GM21717 (cell line): Measurements from ENCODE around the gene GPAM.
"Not testable (repeated sequence)": the region's sequence is repeated elsewhere in the genome, so short reads cannot be mapped to it uniquely, and the experiment has no call there.

ENCODE experiments used
- ATAC-seq: cut with Tn5 transposase; IDR thresholded peaks from one replicate; pipeline ENCODE4 v1.9.1; 2021; ENCODE audit warnings: mild to moderate bottlenecking, moderate library complexity; ENCODE audit not compliant: unreplicated experiment

Gene GPAM

DNA sequence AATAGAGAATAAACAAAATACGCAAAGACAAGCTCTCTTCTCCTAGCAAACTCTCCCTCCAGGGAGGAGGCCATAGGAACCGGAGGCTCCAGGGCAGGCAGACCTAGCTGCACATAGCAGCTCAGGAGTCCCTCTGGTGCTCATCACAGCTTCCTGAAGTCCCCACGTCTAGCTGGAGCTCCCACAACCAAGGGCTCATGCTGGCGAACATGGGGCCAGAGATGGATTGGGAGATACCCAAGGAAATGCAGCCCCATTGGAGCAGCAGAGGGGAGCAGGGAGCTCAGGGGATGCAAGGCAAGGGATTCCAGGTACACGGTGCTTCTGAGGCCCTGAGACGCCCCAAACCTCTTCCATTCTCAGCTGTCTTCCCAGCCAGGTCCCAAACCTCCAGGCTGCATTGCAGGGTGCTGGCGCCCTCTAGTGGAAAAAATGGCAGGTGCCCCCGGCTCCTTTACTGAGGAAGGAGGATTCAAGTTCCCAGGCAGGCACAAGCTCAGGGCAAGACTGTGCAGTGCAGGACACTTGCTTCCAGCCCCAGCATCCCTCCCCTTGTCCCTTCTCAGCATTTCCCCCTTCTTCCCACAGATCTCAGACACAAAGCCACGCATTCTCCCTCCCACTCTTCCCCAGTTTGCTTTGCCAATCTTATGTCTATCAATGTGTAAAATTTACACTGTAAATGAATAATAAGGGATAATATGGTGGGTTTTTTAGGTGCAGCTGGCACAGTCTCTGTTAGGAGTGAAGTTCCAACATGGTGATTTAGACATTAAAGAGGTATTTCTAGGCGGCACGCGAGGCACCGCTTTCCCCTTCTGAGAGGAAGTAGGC lies 46.2 kb downstream of the GPAM start:
- peak; percentile 72 for ATAC-seq

- no peak for ATAC-seq
These were observed 46.9 kb downstream of the GPAM start for GRCh38 chr10:112136486-112137153.

DNA sequence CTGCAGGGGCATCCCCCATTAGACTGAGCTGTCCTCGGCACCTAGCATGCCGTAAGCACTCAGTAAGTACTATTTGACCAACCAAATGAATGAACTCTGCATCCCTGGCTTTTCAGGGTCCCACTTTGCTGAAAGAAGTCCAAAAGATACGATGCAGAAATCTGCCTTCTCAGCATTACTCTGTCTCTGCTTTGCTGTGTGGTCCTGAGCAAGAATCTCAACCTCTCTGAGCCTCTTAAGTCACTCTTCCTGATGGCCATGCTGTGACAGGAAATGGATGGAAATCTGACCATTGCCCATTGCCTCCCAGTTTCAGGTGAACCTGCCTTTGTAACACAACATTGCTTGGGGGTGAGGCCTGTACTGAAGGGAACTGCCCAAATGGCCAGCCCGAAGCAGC lies 48.0 kb downstream of the GPAM start:
- no peak for ATAC-seq

DNA sequence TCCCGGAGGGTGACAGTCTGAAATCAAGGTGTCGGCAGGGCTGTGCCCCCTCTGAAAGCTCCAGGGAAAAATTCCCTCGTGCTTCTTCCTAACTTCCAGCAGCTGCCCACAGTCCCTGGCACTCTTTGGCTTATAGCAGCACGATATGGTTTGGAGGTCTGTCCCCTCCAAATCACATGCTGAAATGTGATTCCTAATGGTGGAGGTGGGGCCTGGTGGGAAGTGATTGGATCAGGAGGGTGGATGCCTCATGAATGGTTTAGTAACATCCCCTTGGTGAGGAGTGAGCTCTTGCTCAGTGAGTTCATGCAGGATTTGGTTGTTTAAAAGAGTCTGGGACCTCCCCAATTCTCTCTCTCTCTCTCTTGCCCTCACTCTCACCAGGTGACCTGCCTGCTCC lies 51.1 kb downstream of the GPAM start:
- no peak for ATAC-seq

DNA sequence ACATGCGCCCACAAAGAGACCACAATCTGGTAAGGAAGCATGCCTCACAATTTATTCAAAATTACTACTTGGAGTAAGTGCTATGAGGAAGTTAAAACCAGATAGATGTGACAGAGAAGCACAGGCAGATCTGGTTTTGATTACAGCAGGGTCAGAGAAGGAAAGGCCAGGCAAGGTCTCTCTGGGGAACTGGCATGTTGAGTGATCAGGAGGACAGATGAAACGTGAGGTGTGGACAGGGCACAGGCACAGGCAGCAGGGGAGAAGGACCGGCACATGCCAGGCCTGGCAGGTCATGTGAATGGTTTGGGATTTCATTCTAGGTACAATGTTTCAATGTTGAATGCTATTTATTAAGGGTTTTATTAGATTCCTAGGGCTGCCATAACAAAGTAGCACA lies 51.6 kb downstream of the GPAM start:
- ATAC-seq: no peak

DNA sequence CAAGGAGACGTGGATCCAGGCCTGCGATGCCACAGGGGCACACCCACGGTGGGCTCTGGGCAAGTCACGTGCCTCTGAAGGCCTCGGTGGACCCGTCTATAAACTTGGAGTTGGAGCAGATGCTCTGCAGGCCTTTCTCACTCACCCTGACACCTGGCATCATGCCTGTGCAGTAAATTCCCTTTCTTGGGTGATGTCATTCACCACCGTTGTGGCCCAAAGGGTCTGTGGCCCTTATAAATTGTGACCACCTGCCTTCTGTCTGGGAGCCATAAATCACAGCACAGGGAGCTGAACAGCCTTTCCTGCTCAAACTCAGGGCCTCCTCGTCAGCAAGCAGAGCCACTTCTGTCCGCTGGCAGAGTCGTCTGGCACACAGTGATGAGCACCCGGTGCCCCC lies 52.2 kb downstream of the GPAM start:
- ATAC-seq: no peak

- no peak for ATAC-seq
These were observed 56.7 kb downstream of the GPAM start for GRCh38 chr10:112126901-112127300.

DNA sequence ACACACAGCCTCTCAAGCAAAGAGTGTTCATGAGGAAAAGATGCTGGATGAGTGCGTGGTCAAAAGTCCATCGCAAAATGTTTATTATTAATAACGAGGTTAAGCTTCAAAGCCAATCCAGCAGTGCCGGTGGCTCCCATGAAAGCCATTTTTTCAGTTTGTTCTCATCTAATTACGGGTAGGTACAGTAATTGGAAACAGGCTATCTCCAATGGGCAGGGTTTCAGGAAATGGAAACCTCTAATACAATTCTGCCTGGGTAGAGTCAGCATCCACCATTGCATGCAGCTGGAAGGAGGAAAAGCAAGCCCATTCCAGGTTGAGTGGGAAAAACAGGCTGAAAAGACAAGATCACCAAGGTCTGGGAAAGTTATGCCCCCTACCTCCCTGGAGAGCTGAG lies 57.4 kb downstream of the GPAM start:
- no peak for ATAC-seq

DNA sequence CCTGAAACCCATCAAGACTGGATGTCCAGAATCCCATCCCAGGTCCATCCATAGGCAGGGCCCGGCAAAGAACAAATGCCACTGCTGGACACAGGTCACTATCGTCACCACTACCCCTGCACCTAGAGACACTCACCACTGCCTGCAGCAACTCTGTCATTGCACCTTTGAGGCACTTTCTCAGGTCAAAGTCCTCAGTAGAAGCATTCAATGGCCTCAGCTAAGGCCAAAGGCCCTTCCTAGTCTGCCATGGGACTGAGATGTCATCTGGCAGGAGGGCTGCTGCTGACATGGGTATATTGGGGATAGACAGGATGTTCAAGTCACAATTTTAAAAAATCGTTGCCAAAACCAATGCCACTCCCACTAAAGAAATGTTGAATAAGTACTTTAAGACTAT lies 58.7 kb downstream of the GPAM start:
- ATAC-seq: no peak

- ATAC-seq: no peak
These were observed 60.7 kb downstream of the GPAM start for GRCh38 chr10:112122827-112123226.

DNA sequence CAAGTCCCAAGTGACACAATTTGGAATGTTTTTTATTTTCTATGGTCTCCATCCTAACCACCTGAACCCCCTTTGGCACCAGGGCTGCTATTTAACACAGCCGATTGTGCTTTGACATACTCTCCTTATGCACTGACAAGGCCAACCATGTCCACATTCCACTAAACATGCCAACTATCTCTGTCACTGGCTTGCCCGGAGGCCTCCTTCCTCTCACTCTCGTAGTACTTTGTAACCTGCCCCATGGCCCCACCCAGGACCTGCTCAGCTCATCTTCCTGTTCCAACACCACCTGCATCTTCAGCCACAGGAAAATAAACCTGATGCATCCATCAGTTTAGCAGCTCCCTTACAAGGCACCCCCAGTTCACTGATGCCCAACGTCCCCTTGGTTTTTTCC lies 63.1 kb downstream of the GPAM start:
- no peak for ATAC-seq

DNA sequence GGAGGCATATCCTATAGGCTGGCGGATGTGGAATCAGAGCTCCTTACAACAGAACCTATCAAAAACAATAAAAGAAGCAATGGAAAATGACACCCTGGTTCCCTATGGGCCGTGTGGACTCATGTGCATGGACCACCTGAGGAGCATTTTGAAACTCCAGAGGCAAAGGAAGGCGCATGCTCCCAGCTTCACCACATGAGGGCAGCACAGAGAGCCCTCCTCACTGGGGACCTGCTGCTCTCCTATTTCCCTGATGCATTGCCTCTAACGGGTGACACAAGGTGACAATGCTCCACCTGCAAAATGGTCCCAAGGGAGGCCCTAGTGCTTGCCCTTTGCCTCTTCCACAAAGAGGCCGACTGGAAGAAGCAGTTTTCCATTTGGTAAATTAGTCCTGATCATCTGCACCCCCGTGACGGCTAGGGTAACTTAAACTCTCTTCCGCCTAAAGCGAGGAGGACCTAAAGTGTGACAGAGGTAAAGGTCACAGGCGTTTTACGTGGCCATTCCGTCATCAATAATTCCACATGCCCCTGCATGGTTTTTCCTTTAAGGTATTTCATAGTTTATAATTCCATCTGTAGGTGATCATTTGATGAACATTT lies 67.7 kb downstream of the GPAM start:
- peak; percentile 82 for ATAC-seq

DNA sequence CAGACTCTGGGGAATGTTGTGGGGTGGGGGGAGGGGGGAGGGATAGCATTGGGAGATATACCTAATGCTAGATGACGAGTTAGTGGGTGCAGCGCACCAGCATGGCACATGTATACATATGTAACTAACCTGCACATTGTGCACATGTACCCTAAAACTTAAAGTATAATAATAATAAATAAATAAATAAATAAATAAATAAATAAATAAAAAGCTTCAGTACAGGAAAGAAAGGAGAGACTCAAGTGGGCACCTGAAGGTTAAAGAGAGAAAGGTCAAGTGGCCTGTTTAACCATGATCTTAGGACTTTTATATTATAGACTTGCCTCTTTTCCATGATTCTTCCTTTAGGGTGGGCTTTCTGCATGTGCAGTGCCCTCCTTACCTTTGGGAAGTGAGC lies 73.8 kb downstream of the GPAM start:
- not testable (repeated sequence) for ATAC-seq
